RKO (cell line): ENCODE measurements around the gene BCL7A.

Experiments
- DNase-seq: peaks from one replicate; pipeline ENCODE4 v3.0.0-alpha.2; 2016; ENCODE audit warnings: low spot score

Gene BCL7A

DNA sequence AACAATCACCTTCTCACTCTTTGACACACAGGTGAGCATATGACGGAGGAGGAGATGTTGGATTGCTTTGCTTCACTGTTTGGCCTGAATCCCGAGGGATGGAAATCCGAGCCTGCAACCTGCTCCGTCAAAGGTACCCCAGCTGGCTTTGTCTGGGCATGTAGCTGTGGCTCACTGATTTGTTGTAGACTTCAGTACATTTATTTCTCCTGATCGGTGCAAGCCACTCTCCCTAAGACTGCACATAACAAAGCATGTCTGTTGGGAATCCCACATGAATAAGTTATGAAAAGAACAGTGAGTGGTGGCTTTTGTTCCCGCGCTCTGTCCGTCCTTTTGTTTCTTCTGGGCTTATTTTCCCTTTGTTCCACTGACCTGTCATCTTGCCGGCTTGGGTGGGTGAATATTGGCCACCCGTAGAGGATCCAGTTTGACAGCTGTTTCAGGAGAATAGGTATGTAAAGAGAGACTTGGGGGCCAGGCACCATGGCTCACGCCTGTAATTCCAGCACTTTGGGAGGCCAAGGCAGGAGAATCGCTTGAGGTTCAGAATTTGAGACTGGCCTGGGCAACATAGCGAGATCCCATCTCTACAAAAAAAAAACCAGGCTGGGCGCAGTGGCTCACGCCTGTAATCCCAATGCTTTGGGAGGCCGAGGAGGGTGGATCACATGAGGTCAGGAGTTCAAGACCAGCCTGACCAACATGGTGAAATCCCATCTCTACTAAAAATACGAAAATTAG is 20.0 kb upstream of the BCL7A start:
- DNase-seq, result no peak

DNA sequence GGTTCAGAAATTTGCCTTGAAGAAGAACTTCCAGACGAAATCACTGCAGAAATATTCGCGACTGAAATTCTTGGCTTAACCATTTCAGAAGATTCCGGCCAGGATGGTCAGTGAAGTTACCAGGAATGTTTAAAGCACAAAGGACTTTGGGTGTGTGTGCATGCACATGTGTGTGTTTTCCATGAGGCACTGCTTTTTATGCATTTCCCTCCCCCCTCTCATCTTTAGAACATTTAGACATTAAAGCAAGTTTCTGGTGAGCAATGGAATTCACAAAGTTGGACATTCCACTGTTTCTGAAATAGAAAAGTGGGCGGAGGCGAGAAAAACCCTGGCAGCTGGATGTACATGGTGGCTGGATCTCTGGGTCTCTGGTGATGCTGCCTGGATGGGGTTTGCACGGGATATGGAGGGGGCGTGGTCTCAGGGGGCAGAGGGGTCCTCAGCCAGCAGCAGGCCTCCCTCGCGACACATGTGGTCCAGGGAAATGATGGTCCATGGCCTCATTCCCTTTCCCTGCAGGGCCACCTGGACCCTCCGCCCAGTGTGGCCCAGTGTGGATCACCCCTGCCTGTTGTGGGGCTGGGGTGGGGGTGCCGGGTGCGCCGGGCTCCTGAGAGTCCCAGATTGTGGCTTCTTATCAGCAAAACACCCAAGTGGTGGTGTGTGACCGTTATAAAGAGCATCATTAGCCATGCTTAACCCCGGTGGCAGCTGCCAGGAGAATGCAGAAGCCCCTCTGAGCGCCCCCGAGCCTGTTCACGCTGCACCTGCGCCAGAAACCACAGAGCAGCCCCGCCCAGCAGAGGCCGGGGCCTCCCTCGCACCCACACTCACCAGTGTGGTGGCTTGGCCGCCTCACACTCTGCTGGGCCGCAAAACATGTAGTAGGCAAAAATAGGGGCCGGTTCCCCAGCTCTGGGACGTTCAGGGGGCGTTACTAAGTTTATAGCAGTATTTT is 17.8 kb upstream of the BCL7A start:
- DNase-seq, result no peak

DNA sequence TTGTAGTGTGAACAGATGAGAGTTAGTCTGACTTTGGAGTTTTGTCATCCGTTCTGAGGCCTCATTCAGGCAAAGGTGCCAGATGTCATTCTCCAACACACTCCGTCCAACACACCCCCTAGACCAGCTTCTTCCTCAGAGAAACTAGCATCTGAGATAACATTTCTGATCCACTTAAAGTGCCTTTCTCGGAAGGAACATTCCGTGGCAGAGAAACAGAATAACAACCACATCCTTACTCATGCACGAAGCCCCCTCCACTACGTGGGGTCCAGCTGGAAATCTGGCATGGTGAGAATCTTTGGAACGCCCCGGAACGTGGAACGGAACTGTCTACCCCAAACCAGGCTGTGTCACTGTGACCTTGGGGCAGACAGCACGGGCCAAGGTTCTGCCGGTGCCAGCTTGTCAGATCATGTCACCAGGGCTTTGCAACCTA is 17.0 kb upstream of the BCL7A start:
- DNase-seq, result no peak

DNA sequence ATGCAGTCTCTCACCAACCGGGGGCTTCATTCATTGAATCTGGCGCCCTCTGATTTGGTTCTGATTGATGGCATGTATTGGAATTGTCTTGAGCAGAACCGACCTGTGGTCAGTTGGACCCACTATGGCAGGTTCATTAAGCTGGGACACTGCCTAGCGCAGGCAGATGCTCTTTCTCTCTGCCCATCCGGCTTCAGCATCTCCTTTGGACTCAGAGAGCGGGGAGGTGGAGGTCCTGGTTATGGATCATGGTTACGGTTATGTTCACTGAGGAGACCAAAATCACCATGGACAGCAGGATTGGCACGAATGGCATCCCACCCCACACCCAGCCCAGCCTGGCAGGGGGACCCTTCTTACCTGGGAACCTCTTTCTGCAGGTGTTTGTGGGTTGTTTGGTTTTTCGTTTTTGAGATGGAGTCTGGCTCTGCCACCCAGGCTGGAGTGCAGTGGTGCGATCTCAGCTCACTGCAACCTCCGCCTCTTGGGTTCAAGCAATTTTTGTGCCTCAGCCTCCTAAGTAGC is 16.4 kb upstream of the BCL7A start:
- no peak for DNase-seq

DNA sequence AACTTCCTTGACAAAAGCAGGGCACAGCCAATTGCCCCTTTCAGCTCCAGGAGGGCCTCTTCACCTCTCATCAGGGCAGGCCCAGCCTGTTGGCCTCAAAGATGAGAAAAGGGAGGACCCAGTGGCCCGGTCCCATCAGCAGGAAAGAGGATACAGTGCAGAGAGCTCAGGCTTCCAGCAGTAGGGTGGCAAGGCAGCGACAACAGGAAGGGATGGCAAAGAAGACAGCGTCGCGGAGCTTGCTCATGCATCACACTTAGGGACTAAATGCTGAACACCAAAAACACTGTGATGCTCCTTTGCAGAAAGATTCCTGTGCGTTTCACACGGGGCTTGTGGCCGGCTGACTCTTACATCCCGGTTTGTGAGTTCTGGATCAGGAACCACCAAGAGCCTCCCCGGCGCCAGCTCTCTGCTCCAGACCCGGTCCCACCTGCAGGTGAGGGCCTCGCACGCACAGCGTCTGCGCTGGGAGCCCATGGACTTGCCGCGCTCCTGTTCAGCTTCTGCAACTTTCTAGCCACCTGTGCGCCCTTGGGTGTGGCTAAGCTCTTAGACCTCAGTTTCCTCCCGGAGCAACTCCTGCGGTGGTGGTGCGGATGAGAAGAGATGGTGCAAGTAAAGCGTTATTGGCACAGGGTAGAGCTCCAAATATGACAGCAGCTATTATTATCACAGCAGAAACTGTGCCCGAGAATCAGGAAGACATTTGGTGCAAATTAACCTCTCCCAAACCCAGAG is 15.3 kb upstream of the BCL7A start:
- no peak for DNase-seq

DNA sequence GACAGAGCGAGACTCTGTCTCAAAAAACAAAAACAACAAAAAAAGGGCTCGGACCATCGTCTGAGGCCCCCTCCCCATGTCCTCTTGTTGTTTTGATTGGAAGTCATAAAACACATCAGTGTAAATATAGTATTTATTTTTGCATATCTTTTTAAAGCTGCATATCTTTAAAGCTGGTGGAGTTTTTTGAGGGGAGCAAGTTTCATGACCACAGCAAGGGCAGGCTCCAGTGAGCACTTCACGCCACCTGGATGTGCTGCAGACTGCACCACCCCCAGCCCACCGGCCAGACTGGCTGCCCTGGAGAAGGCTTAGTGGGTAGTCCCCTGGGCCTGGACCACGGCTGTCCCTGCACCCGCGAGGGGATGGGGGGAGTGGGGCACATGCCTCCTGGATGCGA is 11.9 kb upstream of the BCL7A start:
- no peak for DNase-seq

DNA sequence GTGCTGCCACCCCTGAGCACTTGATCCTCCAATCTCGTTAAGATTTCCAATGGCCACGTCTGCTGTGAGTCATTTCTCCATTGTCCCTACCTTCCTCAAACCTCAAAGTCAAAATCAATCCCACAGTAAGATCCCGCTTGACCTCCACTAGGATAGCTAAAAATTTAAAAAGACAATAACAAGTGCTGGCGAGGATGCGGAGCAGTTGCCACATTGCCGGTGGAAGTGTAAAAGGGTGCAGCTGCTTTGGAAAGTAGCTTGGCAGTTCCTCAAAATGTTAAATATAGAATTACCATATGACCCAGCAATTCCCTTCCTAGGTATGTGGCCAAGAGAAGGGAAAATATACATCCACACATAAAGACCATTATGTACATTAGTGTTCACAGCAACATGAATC is 9.5 kb upstream of the BCL7A start:
- DNase-seq, result no peak

DNA sequence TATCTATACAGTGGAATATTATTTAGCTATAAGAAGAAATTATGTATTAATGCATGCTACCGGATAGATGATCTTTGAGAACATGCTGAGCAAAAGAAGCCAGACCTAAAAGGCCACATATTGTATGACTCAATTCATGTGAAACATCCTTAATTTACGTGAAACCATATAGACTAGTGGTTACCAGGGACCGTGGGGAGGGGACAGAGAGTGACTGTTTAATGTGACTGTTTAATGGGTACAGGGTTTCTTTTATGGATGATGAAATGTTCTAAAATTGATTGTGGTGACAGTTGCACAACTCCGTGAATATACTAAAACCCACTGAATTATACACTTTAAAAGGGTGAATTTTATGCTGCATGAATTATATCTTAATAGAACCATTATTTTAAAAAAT is 8.5 kb upstream of the BCL7A start:
- no peak for DNase-seq

DNA sequence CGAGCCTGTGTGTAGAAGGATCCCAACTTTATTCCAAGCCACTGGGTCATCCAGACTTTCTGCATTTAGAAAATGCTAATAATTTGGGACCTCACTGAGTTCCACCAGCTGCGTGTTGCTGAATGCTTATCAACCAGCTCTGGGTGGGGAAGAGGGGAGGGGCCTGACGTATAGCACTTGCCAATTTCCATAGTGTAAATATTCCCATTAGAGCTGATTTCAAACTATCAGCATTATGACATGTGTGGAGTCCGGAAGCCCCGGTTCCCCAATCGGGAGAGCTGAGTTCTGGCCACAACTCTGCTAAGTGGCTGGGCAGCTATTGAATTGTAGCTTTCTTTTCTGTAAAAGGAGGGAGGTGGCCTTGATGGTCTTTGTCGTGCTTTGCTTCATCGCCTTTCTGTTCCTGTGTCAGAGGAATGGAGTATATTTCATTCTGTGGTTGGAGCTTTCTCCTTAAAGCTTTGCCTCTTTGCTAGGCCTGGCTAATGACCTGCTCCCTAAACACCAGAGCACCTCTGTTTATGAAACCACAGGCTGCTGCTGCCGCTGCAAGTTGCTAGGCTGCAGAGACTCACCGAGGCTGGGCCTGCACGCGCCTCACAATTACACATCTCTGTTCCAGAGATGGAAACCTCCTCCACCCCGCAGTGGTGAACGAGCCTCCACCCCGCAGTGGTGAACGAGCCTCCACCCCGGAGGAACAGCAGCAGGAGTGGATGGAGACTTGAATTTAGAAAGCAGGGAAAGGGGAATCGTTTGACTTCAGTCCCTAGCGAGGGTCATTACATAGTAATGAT is 7.7 kb upstream of the BCL7A start:
- DNase-seq, result no peak

DNA sequence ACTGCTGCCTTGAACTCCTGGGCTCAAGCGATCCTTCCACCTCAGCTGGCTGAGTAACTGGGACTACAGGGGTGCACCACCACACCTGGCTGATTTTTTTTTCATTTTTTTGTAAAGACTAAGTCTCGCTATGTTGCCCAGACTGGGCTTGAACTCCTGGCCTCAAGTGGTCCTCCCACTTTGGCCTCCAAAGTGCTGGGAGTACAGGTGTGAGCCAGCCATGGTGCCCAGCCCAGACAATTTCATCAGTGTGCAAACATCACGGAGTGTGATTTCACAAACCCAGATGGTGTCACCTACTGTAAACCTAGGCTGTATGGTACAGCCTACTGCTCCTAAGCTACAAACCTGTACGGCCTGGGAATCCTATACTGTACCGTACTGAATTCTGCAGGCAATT is 6.9 kb upstream of the BCL7A start:
- no peak for DNase-seq

DNA sequence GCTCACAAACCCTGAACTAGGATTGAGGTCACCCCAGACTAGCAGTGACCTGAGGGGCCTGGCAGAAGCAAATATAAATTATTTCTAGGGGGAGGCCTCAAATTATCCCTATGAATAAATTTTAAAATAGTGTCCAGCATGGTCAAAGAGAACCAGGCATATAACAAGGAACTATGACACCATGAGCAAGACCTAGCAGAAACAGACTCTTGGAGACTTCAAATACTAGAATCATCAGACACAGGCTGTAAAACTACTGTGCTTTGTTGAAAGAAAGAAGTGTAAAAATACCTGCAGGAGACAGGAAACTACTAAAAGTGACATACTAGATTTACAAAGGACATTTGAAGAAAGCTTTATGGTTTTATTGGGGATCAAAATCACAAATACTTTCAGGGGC is 3.2 kb upstream of the BCL7A start:
- no peak for DNase-seq

DNA sequence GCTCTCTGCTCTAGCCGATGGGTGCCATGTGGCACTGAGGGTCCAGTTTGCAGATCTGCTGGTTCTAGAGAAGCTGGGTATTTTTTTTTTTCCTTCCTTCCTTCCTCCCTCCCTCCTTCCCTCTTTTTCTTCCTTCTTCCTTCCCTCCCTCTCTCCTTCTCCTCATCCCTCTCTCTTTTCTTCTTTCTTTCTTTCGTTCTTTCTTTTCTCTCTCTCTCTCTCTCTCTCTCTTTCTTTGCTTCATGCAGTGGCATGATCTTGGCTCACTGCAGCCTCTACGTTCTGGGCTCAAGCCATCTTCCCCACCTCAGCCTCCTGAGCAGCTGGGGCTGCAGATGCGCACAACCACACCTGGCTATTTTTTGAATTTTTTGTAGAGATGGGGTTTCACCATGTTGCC is 2.7 kb upstream of the BCL7A start:
- no peak for DNase-seq

DNA sequence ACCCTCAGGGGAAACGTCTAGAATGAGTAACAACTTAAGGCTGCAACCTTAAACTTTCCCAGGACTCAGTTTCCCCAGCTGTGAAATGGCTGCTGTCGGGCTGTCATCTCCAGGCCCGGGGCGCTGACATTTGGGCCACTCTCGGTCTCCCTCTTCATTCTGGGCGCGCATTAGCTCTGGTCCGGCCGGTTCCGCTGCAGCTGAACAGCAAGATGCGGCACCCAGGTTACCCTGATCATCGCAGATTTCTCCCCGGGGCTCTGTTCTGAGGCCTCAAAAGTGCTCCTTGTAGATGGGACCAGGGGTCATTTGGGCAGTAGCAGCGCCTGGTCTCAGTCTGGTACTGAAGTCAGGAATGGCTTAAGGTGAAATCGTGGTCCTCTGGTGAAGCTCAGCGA is 890 bp upstream of the BCL7A start:
- DNase-seq, result no peak

DNA sequence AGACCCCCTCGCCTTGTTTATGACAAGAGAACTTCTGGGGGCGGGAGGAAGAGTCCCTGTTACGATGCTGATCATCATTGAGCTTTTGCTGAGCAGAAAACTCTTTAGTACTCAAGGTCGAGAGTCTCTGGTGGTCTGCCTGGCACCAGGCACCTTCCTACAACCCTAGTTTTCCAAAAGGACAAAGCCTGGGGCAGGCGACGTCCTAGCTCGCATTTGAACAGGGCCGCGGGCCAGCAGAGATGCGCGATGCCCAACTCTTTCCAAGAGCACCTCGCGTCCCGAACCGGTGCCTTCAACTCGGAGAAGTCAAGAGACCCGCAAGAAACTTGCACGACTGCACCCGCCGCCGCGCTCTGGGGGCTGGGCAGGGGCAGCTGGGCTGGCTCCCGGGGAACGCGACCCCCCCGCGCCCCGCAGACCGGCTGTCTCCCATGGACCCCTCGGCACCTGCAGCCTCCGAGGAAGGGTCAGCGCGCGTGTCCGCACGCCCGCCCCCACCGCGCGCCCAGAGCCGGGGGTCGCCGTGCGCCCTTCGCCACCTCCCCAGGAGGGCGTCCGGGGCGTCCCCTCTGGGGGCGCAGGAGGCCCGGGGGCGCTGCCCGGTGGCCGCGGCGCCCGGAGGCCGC is 377 bp upstream of the BCL7A start:
- DNase-seq, result peak; percentile 36

DNA sequence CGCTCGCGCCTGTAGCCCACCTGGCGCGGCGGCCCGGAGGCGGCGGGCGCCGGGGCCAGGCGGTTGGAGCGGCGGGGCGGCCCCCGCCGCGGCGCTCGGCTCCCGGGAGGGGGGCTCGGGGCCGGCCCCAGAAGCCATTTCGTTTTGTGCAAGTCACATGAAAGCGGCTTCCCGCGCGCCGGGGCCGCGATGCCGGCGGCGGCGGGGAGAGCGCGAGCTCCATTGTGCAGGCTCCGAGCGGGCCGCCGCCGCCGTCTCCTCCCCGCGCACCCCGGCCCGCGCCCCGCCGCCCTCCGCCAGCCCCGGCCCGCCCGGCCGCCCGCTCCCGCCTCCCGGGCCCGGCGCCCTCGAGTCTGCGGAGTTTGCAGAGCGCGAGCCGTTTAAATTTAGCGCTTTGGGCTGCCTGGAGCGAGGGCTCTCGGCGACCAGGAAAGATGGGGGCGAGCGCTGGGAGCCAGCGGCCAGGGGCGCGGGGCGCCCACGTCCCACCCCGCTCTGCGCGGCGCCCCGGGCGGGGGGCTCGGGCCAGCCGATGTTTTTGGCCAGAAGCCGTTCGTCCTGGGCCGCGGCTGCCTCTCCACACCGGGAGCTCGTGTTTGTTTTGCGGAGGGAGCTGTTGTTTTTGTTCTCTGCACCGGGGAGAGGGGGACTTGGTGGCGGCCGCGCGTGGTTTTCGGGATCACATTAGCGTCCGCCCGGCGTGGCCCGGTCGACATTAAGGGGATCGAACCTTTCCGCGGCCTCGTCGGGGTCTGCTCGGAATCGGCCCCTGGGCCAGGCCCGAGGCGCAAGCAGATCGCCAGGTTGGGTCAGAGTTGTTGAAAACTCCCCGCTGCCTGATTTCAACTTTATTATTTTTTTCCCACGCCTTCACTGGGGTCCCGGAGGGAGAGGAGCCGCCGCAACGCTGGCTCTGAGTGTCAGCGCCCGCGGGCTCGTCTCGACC is 982 bp downstream of the BCL7A start:
- peak; percentile 25 for DNase-seq

DNA sequence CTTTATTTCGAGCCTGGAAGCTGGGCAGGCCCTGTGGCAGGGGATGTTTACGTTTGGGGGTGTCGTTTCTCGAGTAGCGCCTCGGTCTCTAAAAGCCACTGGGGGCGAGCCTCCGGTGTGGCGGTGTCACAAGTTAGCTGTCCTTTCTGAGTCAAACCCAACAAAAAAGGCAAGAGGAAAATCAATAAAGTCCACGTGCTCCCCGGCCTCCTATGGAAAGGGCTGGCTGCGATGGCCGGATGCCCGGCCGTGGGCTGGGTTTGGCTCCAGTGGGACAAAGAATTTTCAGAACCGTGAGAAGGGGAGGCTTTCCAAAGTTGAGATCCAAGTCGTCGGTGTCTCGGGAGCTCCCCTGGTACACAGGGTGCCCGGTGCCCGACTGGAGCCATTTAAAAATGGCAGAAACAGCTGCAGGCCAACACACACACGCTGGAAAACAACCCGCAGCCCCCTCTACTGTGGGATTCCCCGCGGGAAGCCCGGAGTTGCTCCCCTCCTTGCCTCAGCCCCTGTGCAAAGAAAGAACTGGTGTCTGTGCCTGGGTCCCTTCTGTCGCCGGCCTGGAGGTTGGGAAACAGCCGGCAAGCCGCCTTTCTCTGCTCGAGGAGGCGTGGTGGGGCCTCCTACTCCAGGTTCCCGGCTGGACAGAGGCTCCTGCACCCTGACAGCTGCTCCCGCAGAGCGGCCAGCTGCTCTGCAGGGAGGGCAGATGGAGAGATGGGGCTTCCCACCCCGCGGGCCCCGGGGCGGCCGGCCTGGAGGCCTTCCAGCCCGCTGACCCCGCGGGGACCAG is 1.9 kb downstream of the BCL7A start:
- peak; percentile 87 for DNase-seq

DNA sequence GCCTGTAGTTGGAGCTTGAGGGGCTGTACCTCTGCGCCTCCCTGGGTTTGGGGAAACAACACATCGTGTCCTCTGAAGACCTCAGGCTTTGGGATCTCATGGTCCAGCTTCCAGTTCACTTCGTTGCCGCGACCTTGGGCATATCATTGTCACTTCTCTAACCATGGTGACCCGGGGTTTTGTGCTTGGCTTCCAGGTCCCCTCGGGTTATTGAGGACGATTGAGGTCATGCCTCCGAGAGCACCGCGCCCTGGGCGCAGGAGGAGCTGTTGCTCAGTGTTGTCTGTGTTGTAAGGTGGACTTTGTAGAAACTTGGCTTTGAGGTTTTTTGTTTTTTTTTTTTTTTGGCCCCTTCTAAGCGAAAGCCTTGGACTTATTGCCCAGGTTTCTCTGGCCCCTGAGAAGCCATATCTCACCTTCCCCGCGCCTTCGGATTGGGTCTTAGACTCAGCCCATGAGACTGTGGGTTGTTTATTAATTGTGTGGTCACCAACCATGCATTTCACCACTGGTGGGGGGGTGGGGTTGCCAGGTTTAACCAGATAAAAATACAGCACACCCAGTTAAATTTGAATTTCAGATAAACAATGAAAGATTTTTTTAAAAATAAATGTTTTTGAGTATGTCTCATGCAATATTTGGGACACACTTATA is 2.6 kb downstream of the BCL7A start:
- no peak for DNase-seq

DNA sequence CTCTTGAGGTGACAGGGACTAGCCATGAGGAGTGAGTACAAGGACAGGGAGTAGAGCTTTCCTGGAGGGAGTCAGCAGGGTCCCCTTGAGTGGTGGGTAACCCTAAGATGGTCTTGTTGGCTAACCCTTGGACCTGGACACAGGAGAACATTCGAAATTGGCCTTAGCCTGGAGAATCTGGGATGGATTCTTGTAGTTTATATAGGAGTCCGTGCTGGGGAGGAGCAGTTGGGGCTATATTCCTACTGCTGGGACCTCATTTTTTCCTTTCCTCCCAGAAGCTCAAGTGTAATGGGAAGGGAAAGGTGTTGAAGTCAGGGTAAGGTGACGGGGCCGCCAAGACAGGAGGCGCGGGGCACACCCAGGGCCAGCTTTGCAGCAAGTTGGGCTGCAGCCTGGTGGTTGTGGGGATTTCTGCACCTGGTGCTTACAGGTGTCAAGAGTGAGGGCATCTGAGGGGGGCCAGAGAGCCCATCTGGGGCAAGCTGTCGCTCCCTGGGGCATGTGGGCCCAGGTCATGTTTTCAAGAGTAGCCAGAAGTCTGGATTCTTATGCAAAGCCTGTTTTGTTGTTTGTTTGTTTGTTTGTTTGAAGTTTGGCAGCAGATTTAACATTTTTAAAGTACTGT is 5.1 kb downstream of the BCL7A start:
- no peak for DNase-seq
